A673 (cell line): ENCODE data around the gene NT5DC2.

Experiments
- EZH2 ChIP-seq: fragments of 200-600 bp; sonication (generic); IDR thresholded peaks from 2 replicates; pipeline ENCODE4 v1.6.1; 2017; ENCODE audit warnings: borderline replicate concordance, low read depth, mild to moderate bottlenecking, mixed read lengths, antibody characterized with exemption, low read length; ENCODE audit not compliant: poor library complexity, severe bottlenecking
- TF ChIP-seq, protein P1 (sequence below): fragments of 300-800, 200-600 bp; sonication (generic); conservative IDR thresholded peaks from 2 replicates; pipeline ENCODE4 v1.5.1; 2017; ENCODE audit warnings: low read depth, mild to moderate bottlenecking, antibody characterized with exemption, low read length, moderate library complexity, mixed read lengths

DNA sequence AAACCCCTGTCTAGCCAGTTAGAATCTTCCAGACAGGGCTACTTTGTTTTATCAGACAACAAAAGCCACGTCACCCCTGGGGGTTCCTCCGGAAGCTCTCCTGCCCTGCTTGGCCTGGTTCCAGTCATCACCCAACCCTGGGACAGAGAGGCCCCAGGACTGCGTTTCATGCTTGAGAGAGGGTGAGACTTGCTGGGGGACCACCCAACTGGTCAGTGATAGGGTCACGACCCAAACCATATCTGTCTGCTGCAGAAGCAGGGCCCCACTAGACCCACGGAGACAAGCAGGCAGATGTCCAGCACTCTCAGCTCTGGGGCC is 1.2 kb downstream of the NT5DC2 start:
- TF ChIP-seq, protein P1, sequence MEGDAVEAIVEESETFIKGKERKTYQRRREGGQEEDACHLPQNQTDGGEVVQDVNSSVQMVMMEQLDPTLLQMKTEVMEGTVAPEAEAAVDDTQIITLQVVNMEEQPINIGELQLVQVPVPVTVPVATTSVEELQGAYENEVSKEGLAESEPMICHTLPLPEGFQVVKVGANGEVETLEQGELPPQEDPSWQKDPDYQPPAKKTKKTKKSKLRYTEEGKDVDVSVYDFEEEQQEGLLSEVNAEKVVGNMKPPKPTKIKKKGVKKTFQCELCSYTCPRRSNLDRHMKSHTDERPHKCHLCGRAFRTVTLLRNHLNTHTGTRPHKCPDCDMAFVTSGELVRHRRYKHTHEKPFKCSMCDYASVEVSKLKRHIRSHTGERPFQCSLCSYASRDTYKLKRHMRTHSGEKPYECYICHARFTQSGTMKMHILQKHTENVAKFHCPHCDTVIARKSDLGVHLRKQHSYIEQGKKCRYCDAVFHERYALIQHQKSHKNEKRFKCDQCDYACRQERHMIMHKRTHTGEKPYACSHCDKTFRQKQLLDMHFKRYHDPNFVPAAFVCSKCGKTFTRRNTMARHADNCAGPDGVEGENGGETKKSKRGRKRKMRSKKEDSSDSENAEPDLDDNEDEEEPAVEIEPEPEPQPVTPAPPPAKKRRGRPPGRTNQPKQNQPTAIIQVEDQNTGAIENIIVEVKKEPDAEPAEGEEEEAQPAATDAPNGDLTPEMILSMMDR, result no peak
- TF ChIP-seq EZH2, result no peak
